Osteocyte (in vitro differentiated cells): Measurements from ENCODE around the gene TM4SF20. TPM values are rescaled to one million over a fixed set of nuclear protein-coding genes. Genes with fewer than 3 reads are reported as not detected.

ENCODE experiments used
- DNase-seq: peaks from one replicate; pipeline ENCODE4 v3.0.0; 2021; ENCODE audit warnings: mixed read lengths; ENCODE audit not compliant: unreplicated experiment; ENCODE audit errors: extremely low spot score
- H3K27ac Mint-ChIP-seq: one replicate; pipeline ENCODE4 v1.8.0; 2021; ENCODE audit warnings: mild to moderate bottlenecking, mixed read lengths; ENCODE audit not compliant: unreplicated experiment
- H3K27me3 Mint-ChIP-seq: one replicate; pipeline ENCODE4 v1.8.0; 2021; ENCODE audit warnings: mixed read lengths; ENCODE audit not compliant: unreplicated experiment
- H3K36me3 Mint-ChIP-seq: one replicate; pipeline ENCODE4 v1.8.0; 2021; ENCODE audit warnings: mixed read lengths; ENCODE audit not compliant: unreplicated experiment
- H3K4me1 Mint-ChIP-seq: one replicate; pipeline ENCODE4 v1.8.0; 2021; ENCODE audit warnings: mixed read lengths; ENCODE audit not compliant: unreplicated experiment
- H3K4me3 Mint-ChIP-seq: one replicate; pipeline ENCODE4 v1.8.0; 2021; ENCODE audit warnings: mild to moderate bottlenecking, moderate library complexity, mixed read lengths; ENCODE audit not compliant: unreplicated experiment
- H3K9me3 Mint-ChIP-seq: one replicate; pipeline ENCODE4 v1.8.0; 2021; ENCODE audit warnings: mixed read lengths; ENCODE audit not compliant: unreplicated experiment
- long read RNA-seq: library from polyadenylated mRNA; unstranded; transcript quantifications from one replicate; pipeline ENCODE4 v2.0.0, GENCODE V29; 2021
- total RNA-seq: library from RNA; stranded (reverse); gene quantifications from 2 replicates; pipeline ENCODE4 v1.2.1, GENCODE V29; 2021
- TF ChIP-seq, protein P1 (sequence below): fragments of 200-600 bp; sonication (generic); IDR thresholded peaks from 2 replicates; pipeline ENCODE4 v1.5.0; 2021; ENCODE audit warnings: antibody characterized with exemption, mild to moderate bottlenecking, moderate library complexity

TM4SF20 gene, protein sequence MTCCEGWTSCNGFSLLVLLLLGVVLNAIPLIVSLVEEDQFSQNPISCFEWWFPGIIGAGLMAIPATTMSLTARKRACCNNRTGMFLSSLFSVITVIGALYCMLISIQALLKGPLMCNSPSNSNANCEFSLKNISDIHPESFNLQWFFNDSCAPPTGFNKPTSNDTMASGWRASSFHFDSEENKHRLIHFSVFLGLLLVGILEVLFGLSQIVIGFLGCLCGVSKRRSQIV
- not detected in 2 replicates for total RNA-seq
- long read RNA-seq, result 0 reads

DNA sequence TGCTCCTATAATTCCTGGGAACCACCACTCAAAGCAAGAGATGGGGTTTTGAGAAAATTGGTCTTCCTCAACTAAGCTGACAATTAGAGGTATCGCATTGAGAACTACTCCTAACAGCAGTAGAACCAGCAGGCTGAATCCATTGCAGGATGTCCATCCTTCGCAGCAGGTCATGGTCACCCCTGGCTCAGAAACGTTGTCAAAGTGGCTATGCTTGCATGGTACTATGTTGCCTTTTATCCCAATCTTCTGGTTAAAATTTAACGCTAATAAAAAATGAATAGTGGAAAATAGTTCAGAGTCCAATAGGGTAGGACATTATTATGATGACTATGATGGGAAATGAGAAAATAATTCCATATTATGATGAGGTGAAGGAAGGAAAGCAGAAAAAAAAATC is at the start of gene TM4SF20:
TM4SF20 (minus strand) TSS at position 212 of the 400 bp plus-strand sequence; CDS start at position 174, 38 bp downstream.
- no peak within 1 kb of the TSS for H3K4me3 Mint-ChIP-seq
- H3K9me3 Mint-ChIP-seq, result no peaks in the 10 kb centered on the region
- no peak for DNase-seq
- H3K36me3 Mint-ChIP-seq, result no peaks in the 10 kb centered on the region
- H3K27me3 Mint-ChIP-seq, result peaks cover 22% of the 10 kb centered on the region
- H3K27ac Mint-ChIP-seq, result no peak within 1 kb of the TSS
- TF ChIP-seq, protein P1, sequence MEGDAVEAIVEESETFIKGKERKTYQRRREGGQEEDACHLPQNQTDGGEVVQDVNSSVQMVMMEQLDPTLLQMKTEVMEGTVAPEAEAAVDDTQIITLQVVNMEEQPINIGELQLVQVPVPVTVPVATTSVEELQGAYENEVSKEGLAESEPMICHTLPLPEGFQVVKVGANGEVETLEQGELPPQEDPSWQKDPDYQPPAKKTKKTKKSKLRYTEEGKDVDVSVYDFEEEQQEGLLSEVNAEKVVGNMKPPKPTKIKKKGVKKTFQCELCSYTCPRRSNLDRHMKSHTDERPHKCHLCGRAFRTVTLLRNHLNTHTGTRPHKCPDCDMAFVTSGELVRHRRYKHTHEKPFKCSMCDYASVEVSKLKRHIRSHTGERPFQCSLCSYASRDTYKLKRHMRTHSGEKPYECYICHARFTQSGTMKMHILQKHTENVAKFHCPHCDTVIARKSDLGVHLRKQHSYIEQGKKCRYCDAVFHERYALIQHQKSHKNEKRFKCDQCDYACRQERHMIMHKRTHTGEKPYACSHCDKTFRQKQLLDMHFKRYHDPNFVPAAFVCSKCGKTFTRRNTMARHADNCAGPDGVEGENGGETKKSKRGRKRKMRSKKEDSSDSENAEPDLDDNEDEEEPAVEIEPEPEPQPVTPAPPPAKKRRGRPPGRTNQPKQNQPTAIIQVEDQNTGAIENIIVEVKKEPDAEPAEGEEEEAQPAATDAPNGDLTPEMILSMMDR, result no peak
- no peaks in the 10 kb centered on the region for H3K4me1 Mint-ChIP-seq

DNA sequence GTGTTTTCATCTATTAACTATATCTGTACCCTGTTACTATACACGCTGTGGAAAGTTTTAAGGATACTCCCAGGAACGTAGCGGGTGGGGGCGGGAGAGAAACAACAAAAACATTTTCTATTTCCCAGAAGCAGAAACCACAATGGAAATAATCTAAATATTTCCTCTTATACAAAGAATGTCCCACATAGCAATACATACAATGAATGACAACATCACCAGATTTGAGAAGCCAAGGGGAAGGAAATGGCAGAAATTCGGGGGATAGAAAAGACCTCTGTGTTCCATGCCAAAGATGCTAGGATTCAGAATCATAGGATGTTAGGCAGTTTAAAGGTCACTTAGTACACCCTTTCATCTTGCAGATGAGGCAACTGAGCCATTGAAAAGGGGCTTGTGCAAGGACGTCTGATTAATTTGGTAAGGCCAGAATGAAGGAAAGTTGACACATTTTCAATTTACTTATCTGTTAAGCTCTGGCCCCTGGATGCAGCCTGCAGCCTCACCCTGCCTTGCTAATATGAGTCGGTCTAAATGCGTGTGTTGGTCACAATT is 49.7 kb upstream of the TM4SF20 start:
- Mint-ChIP-seq H3K4me3 (no peak overlapping the region), H3K4me1 (peaks cover 19% of the 10 kb centered on the region), H3K9me3 (peaks cover 15% of the 10 kb centered on the region), H3K27me3 (no peaks in the 10 kb centered on the region), H3K36me3 (peaks cover 8% of the 10 kb centered on the region), H3K27ac (peak overlapping the region; percentile 54)
- peak; percentile 8 for DNase-seq
- TF ChIP-seq, protein P1, result no peak

DNA sequence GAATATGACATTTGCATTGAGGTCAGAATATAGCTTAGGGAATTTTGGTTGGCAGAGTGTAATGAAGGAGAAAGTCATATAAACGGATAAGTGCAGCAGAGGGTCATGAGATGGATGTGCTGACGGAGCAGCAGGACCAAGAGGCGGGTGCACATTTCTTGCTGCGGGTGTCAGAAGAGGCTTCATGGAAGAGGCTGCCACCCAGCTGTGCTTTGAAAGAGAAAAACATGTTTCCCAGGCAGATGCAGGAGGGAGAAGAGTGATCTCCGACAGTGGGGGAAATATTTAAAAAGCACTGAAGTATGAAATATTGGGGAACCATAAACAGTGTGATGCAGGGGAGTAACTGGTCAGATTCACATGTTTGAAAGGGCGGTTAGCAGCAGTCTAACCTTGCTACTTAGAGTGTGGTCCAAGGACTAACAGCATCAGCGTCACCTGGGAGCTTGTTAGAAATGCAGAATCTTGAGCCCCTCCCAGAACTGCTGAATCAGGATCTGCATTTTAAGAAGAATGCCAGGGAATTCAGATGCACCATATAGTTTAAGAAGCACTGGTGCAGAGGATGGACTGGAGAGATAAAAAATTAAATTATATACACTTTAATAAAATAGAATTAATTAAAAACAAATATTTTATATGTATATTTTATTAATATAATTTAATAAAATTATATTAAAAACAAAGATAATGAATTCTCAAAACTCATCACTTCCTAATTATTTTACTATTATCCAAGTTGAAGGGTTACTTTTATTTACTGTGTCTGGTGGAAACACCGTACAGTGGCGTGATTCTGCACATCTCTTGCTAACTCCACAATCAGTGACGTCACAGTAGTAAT is 44.8 kb upstream of the TM4SF20 start:
- no peak overlapping the region for H3K4me3 Mint-ChIP-seq
- peaks cover 8% of the 10 kb centered on the region for H3K4me1 Mint-ChIP-seq
- no peak overlapping the region for H3K27ac Mint-ChIP-seq
- no peaks in the 10 kb centered on the region for H3K9me3 Mint-ChIP-seq
- TF ChIP-seq, protein P1, result no peak
- peak; percentile 34 for DNase-seq
- H3K36me3 Mint-ChIP-seq, result no peaks in the 10 kb centered on the region
- H3K27me3 Mint-ChIP-seq, result no peaks in the 10 kb centered on the region

DNA sequence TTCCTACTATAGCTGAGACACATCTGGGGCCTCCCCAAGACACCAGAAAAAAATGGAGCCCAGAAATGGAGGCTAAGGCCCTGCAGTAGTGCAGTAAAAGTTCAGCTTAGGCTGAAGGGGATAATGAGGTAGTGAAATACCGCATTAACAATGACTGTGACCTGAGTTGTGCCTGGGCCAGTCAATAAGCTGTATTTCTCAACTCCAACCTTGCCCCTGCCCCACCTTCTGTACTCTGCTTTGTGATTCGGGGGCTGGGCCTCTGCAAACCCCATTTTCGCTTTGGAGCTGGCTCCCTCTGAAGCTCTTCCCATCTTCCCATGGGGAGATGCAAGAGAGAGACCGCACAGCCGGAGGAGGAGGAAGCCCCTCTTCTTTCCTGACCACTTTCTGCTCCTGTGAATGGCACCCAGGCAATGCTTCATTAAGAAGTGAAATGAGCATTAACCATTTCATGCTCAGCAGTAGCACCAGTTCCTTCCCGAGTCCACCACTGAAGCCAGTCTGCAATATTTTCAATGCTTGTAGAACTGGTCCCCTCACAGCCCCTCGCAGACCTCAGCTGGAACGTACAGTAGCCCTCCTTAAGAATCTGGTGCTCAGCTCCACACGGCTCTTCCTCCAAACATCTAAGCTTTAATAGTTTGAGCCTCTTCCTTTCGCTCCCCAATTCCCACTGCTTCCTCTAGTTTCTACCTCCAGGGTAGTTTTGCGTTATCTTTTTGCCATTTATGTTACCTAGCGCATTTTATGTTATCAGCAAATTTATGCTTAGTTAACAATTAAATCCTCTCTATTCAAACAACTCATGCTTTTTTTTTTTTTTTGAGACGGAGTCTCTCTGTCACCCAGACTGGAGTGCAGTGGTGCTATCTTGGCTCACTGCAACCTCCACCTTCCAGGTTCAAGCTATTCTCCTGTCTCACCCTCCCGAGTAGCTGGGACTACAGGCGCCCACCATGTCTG is 41.3 kb upstream of the TM4SF20 start:
- Mint-ChIP-seq H3K9me3 (no peaks in the 10 kb centered on the region), H3K27ac (no peak overlapping the region), H3K4me3 (no peak overlapping the region), H3K4me1 (peaks cover 15% of the 10 kb centered on the region), H3K27me3 (no peaks in the 10 kb centered on the region), H3K36me3 (no peaks in the 10 kb centered on the region)
- TF ChIP-seq, protein P1, result no peak
- DNase-seq, result peak; percentile 32
